Measurements from ENCODE around the gene FHL1.
"Not testable (repeated sequence)": the region's sequence is repeated elsewhere in the genome, so short reads cannot be mapped to it uniquely, and the experiment has no call there.

The FHL1 gene

DNA sequence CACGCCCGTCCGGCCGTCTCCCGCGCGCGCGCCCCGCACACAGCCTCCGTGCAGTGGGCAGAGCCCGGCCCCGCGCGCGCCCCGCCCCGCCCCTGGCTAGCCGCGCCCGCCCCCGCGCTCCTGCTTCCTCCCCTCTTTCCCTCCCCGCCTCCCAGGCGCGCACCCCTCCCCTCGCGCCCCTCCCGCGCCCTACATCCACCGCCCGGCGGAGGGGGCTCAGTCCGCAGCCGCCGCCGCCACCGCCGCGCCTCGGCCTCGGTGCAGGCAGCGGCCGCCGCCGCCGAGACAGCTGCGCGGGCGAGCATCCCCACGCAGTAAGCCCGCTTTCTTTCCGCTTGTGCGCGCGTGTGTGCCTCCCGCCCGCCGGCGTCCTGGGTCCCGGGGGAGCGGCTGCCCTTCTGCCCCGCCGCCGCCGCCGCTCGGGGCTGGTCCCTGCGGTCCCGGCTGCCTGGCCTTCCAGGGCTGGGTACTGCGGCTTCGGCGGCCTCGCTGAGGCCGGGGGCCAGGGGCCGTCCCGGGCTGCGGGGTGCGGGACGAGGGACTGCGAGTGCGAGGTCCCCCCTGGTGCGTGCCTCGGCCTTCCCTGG lies at the start of gene FHL1:
Gene FHL1, plus strand, starts transcription at position 219 of the 587 bp plus-strand sequence.
- no peak within 1 kb of the TSS for H3K27ac ChIP-seq
- TF ChIP-seq CTCF (conservative IDR thresholded peaks at IDR 0.05) (no peak), ZFX (IDR thresholded peaks at IDR 0.05) (no peak)

GRCh38 chrX:136097871-136098805 lies 49.2 kb upstream of the FHL1 start:
- no peak for TF ChIP-seq CTCF (conservative IDR thresholded peaks at IDR 0.05)
- TF ChIP-seq ZFX (IDR thresholded peaks at IDR 0.05) = no peak

GRCh38 chrX:136104936-136105335 lies 42.4 kb upstream of the FHL1 start:
- H3K27ac ChIP-seq = no peak overlapping the region
- no peak for TF ChIP-seq CTCF (conservative IDR thresholded peaks at IDR 0.05)
- no peak for TF ChIP-seq ZFX (IDR thresholded peaks at IDR 0.05)

More at GRCh38 chrX:136097871-136098805, 49.2 kb upstream of the FHL1 start:
- H3K27ac ChIP-seq = no peak overlapping the region

- no peak for TF ChIP-seq CTCF (conservative IDR thresholded peaks at IDR 0.05)
- no peak for TF ChIP-seq ZFX (IDR thresholded peaks at IDR 0.05)
- H3K27ac ChIP-seq = no peak overlapping the region
Measured at GRCh38 chrX:136106920-136107528, 40.3 kb upstream of the FHL1 start.

DNA sequence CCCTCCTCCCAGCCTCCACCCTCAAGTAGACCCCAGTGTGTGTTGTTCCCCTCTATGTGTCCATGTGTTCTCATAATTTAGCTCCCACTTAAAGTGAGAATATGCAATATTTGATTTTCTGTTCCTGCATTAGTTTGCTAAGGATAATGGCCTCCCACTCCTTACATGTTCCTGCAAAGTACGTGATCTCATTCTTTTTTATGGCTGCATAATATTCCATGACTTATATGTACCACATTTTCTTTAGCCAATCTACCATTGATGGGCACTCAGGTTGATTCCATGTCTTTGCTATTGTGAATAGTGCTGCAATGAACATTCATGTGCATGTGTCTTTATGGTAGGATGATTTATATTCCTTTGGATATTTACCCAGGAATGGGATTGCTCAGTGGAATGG lies 38.4 kb upstream of the FHL1 start:
- not testable (repeated sequence) for H3K27ac ChIP-seq

GRCh38 chrX:136112286-136112685 lies 35.0 kb upstream of the FHL1 start:
- TF ChIP-seq CTCF (conservative IDR thresholded peaks at IDR 0.05) (no peak), ZFX (IDR thresholded peaks at IDR 0.05) (no peak)
- H3K27ac ChIP-seq = no peak overlapping the region

DNA sequence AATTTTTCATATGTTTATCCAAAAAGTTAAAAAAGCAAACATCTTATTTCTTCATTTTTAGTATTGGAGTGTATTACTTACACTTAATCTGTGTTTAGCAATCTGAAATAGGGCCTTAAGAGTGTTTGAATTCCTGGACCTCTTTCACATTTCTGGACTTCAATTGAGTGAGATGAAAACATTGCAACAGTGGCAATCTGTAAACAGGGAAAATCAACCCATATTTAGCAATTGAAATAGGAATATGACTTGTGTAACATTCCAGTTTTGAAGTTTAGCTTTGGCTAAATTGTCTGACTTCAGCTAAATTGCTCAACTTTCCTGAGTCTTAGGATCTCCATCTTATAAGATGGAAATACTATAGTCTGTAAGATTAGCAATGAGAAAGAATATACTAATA lies 34.6 kb upstream of the FHL1 start:
- no peak overlapping the region for H3K27ac ChIP-seq
- no peak for TF ChIP-seq CTCF (conservative IDR thresholded peaks at IDR 0.05)
- TF ChIP-seq ZFX (IDR thresholded peaks at IDR 0.05) = no peak
